GM06990 (cell line): Measurements from ENCODE around the gene LARGE1.

ENCODE experiments used
- DNase-seq: peaks from one replicate; pipeline ENCODE4 v3.0.0-alpha.2; 2011; ENCODE audit not compliant: insufficient read length; ENCODE audit errors: extremely low read depth
- H3K27me3 ChIP-seq: replicated peaks from 2 replicates; pipeline ENCODE4 v1.6.0; 2011; ENCODE audit warnings: low read length; ENCODE audit not compliant: control insufficient read depth, insufficient read depth
- H3K36me3 ChIP-seq: 2 replicates; pipeline ENCODE4 v1.5.1; 2011; ENCODE audit warnings: low read length; ENCODE audit not compliant: control insufficient read depth, insufficient read depth
- H3K4me3 ChIP-seq: replicated peaks from 2 replicates; pipeline ENCODE4 v1.5.1; 2011; ENCODE audit warnings: low read depth, mild to moderate bottlenecking, control low read depth, low read length
- CTCF ChIP-seq: IDR thresholded peaks from 2 replicates; pipeline ENCODE4 v1.5.1; 2011; ENCODE audit warnings: low read length, control low read depth, mild to moderate bottlenecking, inconsistent platforms; ENCODE audit not compliant: insufficient read depth, poor library complexity, severe bottlenecking

The LARGE1 gene

DNA sequence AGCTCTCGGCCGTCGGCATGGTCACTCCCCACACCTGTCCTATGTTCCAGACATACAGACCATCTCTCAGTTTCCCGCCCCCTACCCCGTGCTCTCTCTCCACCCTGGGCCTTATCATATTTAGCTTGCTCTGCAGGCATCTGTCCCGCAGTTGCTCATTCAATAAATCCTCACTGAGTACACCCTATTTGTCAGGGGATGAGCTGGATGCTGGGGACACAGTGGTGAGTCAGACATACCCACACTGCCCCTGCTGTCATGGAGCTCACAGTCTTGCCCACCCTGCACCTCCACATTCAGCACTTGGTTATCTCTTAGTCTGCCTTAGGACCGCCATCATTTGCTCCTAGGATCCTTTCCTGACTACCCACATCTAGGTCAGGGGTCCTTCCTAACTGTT is 313.8 kb downstream of the LARGE1 start:
- no peak for DNase-seq
- Histone ChIP-seq H3K36me3 (peaks cover 2% of the 10 kb centered on the region), H3K27me3 (no peaks in the 10 kb centered on the region), H3K4me3 (no peak overlapping the region)
- no peak for TF ChIP-seq CTCF

DNA sequence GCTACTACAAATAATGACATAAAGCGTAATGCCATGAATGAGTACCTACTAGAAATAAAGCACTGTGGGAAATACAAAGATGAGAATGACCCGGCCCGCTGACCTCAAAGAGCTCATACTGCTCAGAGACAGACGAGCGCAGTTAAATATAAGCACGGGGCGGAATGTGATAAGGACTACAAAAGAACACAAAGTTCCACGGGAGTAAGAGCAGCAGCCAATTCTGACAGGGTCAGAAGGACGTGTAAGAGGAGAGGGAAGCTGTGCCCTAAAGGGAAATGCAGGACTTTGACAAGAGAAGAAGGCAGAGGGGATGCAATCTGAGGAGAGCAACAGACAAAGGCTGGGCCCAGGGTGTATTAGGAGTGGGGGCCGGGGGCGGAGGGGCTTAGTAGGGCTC is 314.6 kb downstream of the LARGE1 start:
- H3K36me3 ChIP-seq, result peaks cover 2% of the 10 kb centered on the region
- H3K4me3 ChIP-seq, result no peak overlapping the region
- no peak for DNase-seq
- TF ChIP-seq CTCF, result no peak
- no peaks in the 10 kb centered on the region for H3K27me3 ChIP-seq

DNA sequence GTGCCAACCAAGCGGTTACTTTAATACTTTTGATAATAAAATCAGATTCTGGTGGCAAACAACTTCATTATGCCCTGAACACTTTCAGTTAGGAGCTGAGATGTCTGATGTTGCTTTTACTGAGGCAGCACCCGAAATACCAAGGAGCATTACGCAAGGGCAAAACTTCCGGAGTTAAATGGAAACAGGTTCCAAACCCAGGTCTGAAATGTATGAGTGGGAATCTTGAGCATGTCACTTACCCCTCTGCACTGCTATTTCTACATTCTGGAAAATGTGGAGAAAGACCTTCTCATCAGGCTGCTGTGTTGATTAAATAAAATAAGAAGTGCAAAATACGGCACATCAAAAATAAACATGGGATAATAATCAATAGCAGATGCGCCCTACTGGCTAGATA is 315.1 kb downstream of the LARGE1 start:
- no peaks in the 10 kb centered on the region for H3K27me3 ChIP-seq
- DNase-seq, result no peak
- no peak overlapping the region for H3K4me3 ChIP-seq
- TF ChIP-seq CTCF, result no peak
- peaks cover 2% of the 10 kb centered on the region for H3K36me3 ChIP-seq

DNA sequence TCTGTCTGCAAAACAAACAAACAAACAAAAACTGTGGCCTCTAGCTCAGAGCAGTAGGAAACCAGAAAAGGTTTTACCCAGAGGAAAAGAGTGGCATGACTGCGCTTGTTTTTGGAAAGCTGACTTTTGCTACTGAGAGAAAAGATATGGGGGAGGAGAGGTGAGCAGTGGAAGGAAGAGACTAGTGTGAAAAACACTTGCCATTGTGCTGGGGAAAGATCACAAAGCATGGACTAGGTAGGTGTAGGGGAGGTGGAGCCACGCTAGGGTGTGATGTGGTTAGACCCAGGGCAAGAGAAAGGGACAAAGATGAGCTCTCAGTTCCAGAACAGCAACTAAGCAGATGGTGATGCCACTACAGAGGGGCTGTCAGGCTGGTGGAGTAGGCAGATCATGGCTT is 319.2 kb downstream of the LARGE1 start:
- Histone ChIP-seq H3K36me3 (peaks cover 2% of the 10 kb centered on the region), H3K27me3 (no peaks in the 10 kb centered on the region)
- TF ChIP-seq CTCF, result no peak

DNA sequence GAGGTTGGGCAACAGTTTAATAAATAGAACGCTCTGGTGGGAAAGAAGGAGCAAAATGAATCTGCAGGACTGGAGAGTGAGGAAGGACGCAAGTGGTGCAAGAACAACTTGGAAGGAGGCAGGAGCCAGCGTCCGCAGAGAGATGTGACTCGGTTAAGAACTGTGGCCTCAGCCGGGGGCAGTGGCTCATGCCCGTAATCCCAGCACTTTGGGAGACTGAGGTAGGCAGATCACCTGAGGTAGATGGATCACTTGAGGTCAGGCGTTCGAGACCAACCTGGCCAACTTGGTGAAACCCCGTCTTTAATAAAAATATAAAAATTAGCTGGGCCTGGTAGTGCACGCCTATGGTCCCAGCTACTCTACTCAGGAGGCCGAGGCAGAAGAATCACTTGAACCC is 319.7 kb downstream of the LARGE1 start:
- Histone ChIP-seq H3K27me3 (no peaks in the 10 kb centered on the region), H3K36me3 (peaks cover 2% of the 10 kb centered on the region), H3K4me3 (no peak overlapping the region)
- DNase-seq, result no peak
- no peak for TF ChIP-seq CTCF

More for the DNA sequence above, 319.2 kb downstream of the LARGE1 start:
- no peak overlapping the region for H3K4me3 ChIP-seq
- no peak for DNase-seq

- TF ChIP-seq CTCF, result no peak
- H3K36me3 ChIP-seq, result peaks cover 2% of the 10 kb centered on the region
- H3K4me3 ChIP-seq, result no peak overlapping the region
- H3K27me3 ChIP-seq, result no peaks in the 10 kb centered on the region
- DNase-seq, result no peak
Measured at GRCh38 chr22:33600113-33600512, 320.2 kb downstream of the LARGE1 start.
